B cell (primary cell): ENCODE results near the gene L2HGDH. TPM values are rescaled to one million over a fixed set of nuclear protein-coding genes. Genes with fewer than 3 reads are reported as not detected.

Experiments
- ATAC-seq: fragments of 200-7000 bp; cut with Tn5 transposase; one replicate; pipeline ENCODE4 v1.10.0; 2021; ENCODE audit warnings: low read depth, mild to moderate bottlenecking, moderate number of reproducible peaks, moderate library complexity
- CTCF ChIA-PET: fragments of 350-600 bp; sonication (Branson Sonifier 250); formaldehyde crosslinking; loops from one replicate; lab custom pipeline; 2021; ENCODE audit warnings: antibody characterized with exemption, inconsistent platforms; lab: Charles Lee
- POLR2A ChIA-PET: fragments of 350-600 bp; sonication (Branson Sonifier 250); formaldehyde crosslinking; loops from one replicate; lab custom pipeline; 2021; ENCODE audit warnings: antibody characterized with exemption; lab: Charles Lee
- DNase-seq: peaks from one replicate; pipeline ENCODE4 v3.0.0; 2013
- H2AFZ ChIP-seq: 2 replicates; pipeline ENCODE4 v1.6.1; 2012; ENCODE audit warnings: mild to moderate bottlenecking, low read depth, low read length; ENCODE audit not compliant: insufficient read depth, poor library complexity, severe bottlenecking
- H3K27ac ChIP-seq, 2 donors: 1 replicate in 1 of 2; 2 replicates in 1 of 2; pipeline ENCODE4 v1.5.1; 2012 to 2013; ENCODE audit warnings: low read length in 2 of 2, mild to moderate bottlenecking in 2 of 2, moderate library complexity in 1 of 2
- H3K27me3 ChIP-seq, 4 experiments: fragments of 200-600 bp in 1 of 4; sonication (generic) in 1 of 4; replicated peaks in 1 of 4; 1 replicate in 2 of 4; 2 replicates in 2 of 4; pipeline versions ENCODE4 v1.6.1 to v1.7.0; 2013 to 2016; ENCODE audit warnings: low read length in 3 of 4, mild to moderate bottlenecking in 2 of 4, mixed read lengths in 1 of 4, moderate library complexity in 1 of 4; ENCODE audit not compliant: insufficient read depth in 4 of 4, control insufficient read depth in 3 of 4; ENCODE audit errors: control extremely low read depth in 1 of 4
- H3K36me3 ChIP-seq, 2 experiments: replicated peaks in 1 of 2; 1 replicate in 1 of 2; 2 replicates in 1 of 2; pipeline versions ENCODE4 v1.6.1 to v1.7.1; 2013; ENCODE audit warnings: low read length in 1 of 2; ENCODE audit not compliant: insufficient read depth in 2 of 2, control insufficient read depth in 1 of 2; ENCODE audit errors: control extremely low read depth in 1 of 2, extremely low read depth in 1 of 2
- H3K4me1 ChIP-seq, 2 donors: fragments of 200-600 bp in 1 of 2; sonication (generic) in 1 of 2; 1 replicate in 1 of 2; 2 replicates in 1 of 2; pipeline versions ENCODE4 v1.5.1 to v1.6.1; 2013 to 2017; ENCODE audit warnings: low read length in 2 of 2; ENCODE audit not compliant: control insufficient read depth in 2 of 2, insufficient read depth in 2 of 2
- H3K4me2 ChIP-seq: replicated peaks from 2 replicates; pipeline ENCODE3; 2012; ENCODE audit warnings: mild to moderate bottlenecking, low read depth, low read length; ENCODE audit not compliant: poor library complexity, severe bottlenecking
- H3K4me3 ChIP-seq, 5 experiments: fragments of 200-600 bp in 1 of 5; sonication (generic) in 1 of 5; 1 replicate in 3 of 5; 2 replicates in 2 of 5; pipeline versions ENCODE4 v1.5.1 to v1.7.0; 2011 to 2016; ENCODE audit warnings: low read length in 4 of 5, mild to moderate bottlenecking in 4 of 5, low read depth in 2 of 5, control low read depth in 1 of 5, moderate library complexity in 1 of 5; ENCODE audit not compliant: insufficient read depth in 1 of 5; ENCODE audit errors: control extremely low read depth in 1 of 5, extremely low read depth in 1 of 5
- H3K79me2 ChIP-seq: fragments of 200-600 bp; sonication (generic); one replicate; pipeline ENCODE4 v1.6.0; 2016; ENCODE audit warnings: low read length; ENCODE audit not compliant: control insufficient read depth, insufficient read depth
- H3K9ac ChIP-seq: fragments of 200-600 bp; sonication (generic); 2 replicates; pipeline ENCODE4 v1.6.1; 2017; ENCODE audit warnings: mild to moderate bottlenecking, low read length, moderate library complexity
- H3K9me3 ChIP-seq, 3 donors: one replicate each; pipeline versions ENCODE4 v1.6.1 to v1.7.1; 2013; ENCODE audit warnings: low read length in 2 of 3; ENCODE audit not compliant: control insufficient read depth in 2 of 3, insufficient read depth in 1 of 3; ENCODE audit errors: control extremely low read depth in 1 of 3
- H4K20me1 ChIP-seq: 2 replicates; pipeline ENCODE4 v1.6.0; 2012; ENCODE audit warnings: mild to moderate bottlenecking, low read length; ENCODE audit not compliant: insufficient read depth, control insufficient read depth, poor library complexity, severe bottlenecking
- H3K27ac Mint-ChIP-seq: one replicate; pipeline ENCODE4 v1.8.0; 2021; ENCODE audit warnings: mixed read lengths
- H3K27me3 Mint-ChIP-seq: one replicate; pipeline ENCODE4 v1.8.0; 2021; ENCODE audit warnings: mixed read lengths
- H3K4me1 Mint-ChIP-seq: one replicate; pipeline ENCODE4 v1.8.0; 2021; ENCODE audit warnings: mixed read lengths
- H3K4me3 Mint-ChIP-seq: one replicate; pipeline ENCODE4 v1.8.0; 2021; ENCODE audit warnings: mixed read lengths
- H3K9me3 Mint-ChIP-seq: one replicate; pipeline ENCODE4 v1.8.0; 2022; ENCODE audit warnings: mixed read lengths; ENCODE audit not compliant: insufficient read depth
- EZH2 ChIP-seq: IDR thresholded peaks from 2 replicates; pipeline ENCODE4 v1.6.1; 2012; ENCODE audit warnings: borderline replicate concordance, low read depth, mild to moderate bottlenecking, moderate library complexity, low read length; ENCODE audit not compliant: insufficient read depth, poor library complexity, severe bottlenecking
- WGBS: methylation state at CpG from one replicate; pipeline ENCODE4 v1.1.5; 2013; ENCODE audit warnings: missing lambda C conversion rate; ENCODE audit not compliant: insufficient coverage; 5-methylcytosine and 5-hydroxymethylcytosine counted together
- intact Hi-C: fragments of 100-400 bp; cut with micrococcal nuclease; formaldehyde crosslinking; loops from one replicate; pipeline ENCODE4 v1.10.0; 2022
- polyA plus RNA-seq: library from polyadenylated mRNA; depleted of rRNA; stranded (reverse); fragments of >200 nt; gene quantifications from 2 replicates; pipeline ENCODE4 v1.2.3, GENCODE V29; 2012
- total RNA-seq, 2 donors: library from RNA; stranded (reverse); fragments of 120-200 nt in 1 of 2; gene quantifications; 1 replicate in 1 of 2; 2 replicates in 1 of 2; pipeline versions ENCODE4 v1.2.3 to v1.2.4, GENCODE V29; 2013 to 2022
- TF ChIP-seq, protein P1 (sequence below): fragments of 200-600 bp; IDR thresholded peaks from one replicate; pipeline ENCODE4 v1.8.0; 2022; ENCODE audit warnings: antibody characterized with exemption, mild to moderate bottlenecking

L2HGDH gene
- total and polyA plus RNA-seq, 2 donors (not counting 1 experiment from before 2014, with no cell fraction given) = 1.1 to 5.5 TPM

DNA sequence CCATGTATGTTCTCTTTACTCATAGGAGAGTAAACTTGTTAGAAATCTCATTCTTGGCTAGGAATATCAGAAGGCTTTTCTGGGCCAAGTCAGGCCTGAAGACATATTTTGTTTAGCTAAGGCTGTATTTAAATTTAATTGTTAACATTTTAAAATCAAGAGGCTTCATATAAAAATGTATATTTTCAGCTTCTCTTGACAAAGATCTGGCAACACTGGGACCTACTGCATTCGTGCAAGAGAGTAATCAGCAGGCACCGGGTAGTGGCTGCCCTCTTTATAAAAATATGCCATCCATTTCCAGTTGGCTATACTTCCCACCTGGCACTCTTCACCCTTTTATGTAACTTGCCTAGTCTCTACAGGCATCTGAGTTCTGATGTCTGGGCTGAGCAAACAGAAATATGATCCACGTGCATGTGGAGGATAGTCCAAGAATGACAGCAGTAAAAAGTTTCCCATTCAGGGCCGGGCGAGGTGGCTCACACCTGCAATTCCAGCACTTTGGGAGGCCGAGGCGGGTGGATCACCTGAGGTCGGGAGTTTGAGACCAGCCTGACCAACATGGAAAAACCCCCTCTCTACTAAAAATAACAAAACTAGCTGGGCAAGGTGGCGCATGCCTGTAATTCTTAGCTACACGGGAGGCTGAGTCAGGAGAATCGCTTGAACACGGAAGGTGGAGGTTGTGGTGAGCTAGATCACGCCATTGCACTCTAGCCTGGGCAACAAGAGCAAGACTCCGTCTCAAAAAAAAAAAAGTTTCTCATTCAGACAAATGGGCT, 78.7 kb downstream of the L2HGDH start:
- H3K36me3 ChIP-seq = no peaks in the 10 kb centered on the region
- Mint-ChIP-seq H3K27ac (peak overlapping the region; percentile 41), H3K4me1 (peaks cover 33% of the 10 kb centered on the region), H3K27me3 (no peaks in the 10 kb centered on the region), H3K9me3 (no peaks in the 10 kb centered on the region), H3K4me3 (peak overlapping the region; percentile 59)
- peaks cover 0 to 5% (median 0%) of the 10 kb centered on the region in 3 donors for H3K9me3 ChIP-seq
- peaks cover 21 to 27% of the 10 kb centered on the region in 2 donors for H3K4me1 ChIP-seq
- H3K27me3 ChIP-seq = no peaks in the 10 kb centered on the region
- intact Hi-C loops = loop anchor here (5.0 kb wide), 1 partner anchor 636 kb away; the partner anchor contains the start of gene LRR1
- no peak for TF ChIP-seq EZH2
- TF ChIP-seq, protein P1, sequence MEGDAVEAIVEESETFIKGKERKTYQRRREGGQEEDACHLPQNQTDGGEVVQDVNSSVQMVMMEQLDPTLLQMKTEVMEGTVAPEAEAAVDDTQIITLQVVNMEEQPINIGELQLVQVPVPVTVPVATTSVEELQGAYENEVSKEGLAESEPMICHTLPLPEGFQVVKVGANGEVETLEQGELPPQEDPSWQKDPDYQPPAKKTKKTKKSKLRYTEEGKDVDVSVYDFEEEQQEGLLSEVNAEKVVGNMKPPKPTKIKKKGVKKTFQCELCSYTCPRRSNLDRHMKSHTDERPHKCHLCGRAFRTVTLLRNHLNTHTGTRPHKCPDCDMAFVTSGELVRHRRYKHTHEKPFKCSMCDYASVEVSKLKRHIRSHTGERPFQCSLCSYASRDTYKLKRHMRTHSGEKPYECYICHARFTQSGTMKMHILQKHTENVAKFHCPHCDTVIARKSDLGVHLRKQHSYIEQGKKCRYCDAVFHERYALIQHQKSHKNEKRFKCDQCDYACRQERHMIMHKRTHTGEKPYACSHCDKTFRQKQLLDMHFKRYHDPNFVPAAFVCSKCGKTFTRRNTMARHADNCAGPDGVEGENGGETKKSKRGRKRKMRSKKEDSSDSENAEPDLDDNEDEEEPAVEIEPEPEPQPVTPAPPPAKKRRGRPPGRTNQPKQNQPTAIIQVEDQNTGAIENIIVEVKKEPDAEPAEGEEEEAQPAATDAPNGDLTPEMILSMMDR = no peak
- H3K27ac ChIP-seq = no peak overlapping the region
- H3K9ac ChIP-seq = no peak overlapping the region
- CTCF ChIA-PET = interaction anchor here (0.7 kb wide), 1 partner anchor 1638 kb away, joined by 4 read pairs; no protein-coding TSS in a partner anchor
- peaks cover 19% of the 10 kb centered on the region for H3K79me2 ChIP-seq
- no peak for ATAC-seq
- peaks cover 13% of the 10 kb centered on the region for H4K20me1 ChIP-seq
- WGBS = 84% methylated on average over 12 of the region's 14 CpGs
- no peak overlapping the region for H3K4me2 ChIP-seq
- no peak overlapping the region for H2AFZ ChIP-seq
- H3K4me3 ChIP-seq = no peak overlapping the region
- DNase-seq = no peak
- POLR2A ChIA-PET = interaction anchor here (0.6 kb wide), 1 partner anchor 426 kb away, joined by 6 read pairs; no protein-coding TSS in a partner anchor

DNA sequence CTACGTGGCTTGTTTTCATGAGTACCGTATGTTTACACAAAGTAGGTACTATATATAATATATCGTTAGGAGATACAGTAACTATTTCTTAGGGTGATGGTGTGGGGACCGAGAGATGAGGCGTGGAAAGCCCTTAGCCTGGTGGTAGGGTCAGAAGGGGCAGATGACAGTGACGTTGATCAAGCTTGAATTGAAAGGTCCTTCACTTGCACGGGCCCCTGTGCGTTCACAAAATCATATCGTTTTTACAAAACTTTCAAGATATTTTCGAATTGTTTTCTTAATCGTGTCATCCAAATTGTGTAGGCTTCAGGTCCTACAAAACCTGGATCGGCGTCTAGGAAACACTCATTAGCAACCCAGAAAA, 79.8 kb downstream of the L2HGDH start:
- no peaks in the 10 kb centered on the region for H3K27me3 Mint-ChIP-seq
- Histone ChIP-seq H3K9me3 (peaks cover 0 to 5% (median 0%) of the 10 kb centered on the region in 3 donors), H3K9ac (peak overlapping the region; percentile 76), H3K79me2 (peaks cover 30% of the 10 kb centered on the region), H2AFZ (peak overlapping the region; percentile 86), H3K36me3 (no peaks in the 10 kb centered on the region), H3K4me2 (peak overlapping the region; percentile 79), H3K27me3 (no peaks in the 10 kb centered on the region), H3K4me3 (peak overlapping the region; percentile 71 to 94 (median 85)), H4K20me1 (peaks cover 24% of the 10 kb centered on the region), H3K27ac (peak overlapping the region; percentile 38 to 62), H3K4me1 (peaks cover 15 to 22% of the 10 kb centered on the region in 2 donors)
- no peak for TF ChIP-seq EZH2
- TF ChIP-seq, protein P1 = no peak
- no peaks in the 10 kb centered on the region for H3K9me3 Mint-ChIP-seq
- ChIA-PET CTCF (interaction anchor here (0.7 to 2.1 kb wide), 2 partner anchors 14 to 369 kb away, joined by 5 to 6 read pairs; no protein-coding TSS in a partner anchor), POLR2A (interaction anchor here (0.7 kb wide), 1 partner anchor 381 kb away, joined by 4 read pairs; no protein-coding TSS in a partner anchor)
- DNase-seq (no peak), ATAC-seq (no peak)
- peak overlapping the region; percentile 82 for H3K4me3 Mint-ChIP-seq
- intact Hi-C loops = loop anchor here (5.0 kb wide), 1 partner anchor 635 kb away; the partner anchor contains the start of gene LRR1
- peak overlapping the region; percentile 89 for H3K27ac Mint-ChIP-seq
- 73% methylated on average over 8 of the region's 13 CpGs for WGBS
- H3K4me1 Mint-ChIP-seq = peaks cover 28% of the 10 kb centered on the region
